Left renal cortex interstitium (tissue), 4 donors: ENCODE results near the gene C2CD4D. TPM values are rescaled to one million over a fixed set of nuclear protein-coding genes. Genes with fewer than 3 reads are reported as not detected.

ENCODE experiments used
- DNase-seq, 4 donors: peaks; one replicate each; pipeline ENCODE4 v3.0.0-alpha.2; 2013; ENCODE audit warnings: low read depth in 4 of 4, low spot score in 2 of 4, missing footprints in 1 of 4
- polyA plus RNA-seq, 4 donors: library from polyadenylated mRNA; unstranded; fragments of 120-200 nt; gene quantifications; one replicate each; pipeline ENCODE4 v1.2.1, GENCODE V29; 2013; ENCODE audit not compliant: insufficient read length in 4 of 4

The C2CD4D gene
- polyA plus RNA-seq, 4 donors: 0.20 to 0.46 (median 0.32) TPM

- peak in 1 of 4 donors; percentile 0 for DNase-seq
These were observed 48.5 kb downstream of the C2CD4D start for GRCh38 chr1:151790940-151791651.

GRCh38 chr1:151790071-151790939 is 49.3 kb downstream of the C2CD4D start, which contains the start of gene TDRKH:
Gene TDRKH (minus strand): TSS chr1:151790500. CDS start chr1:151783022, 7,478 bp downstream.
- DNase-seq: peak; percentile 85 to 93 (median 93)

Other genes starting within 250 kb of the C2CD4D start
- 10 to 100 TPM; 16.3 to 29.6 (median 23.0) TPM for gene SNX27, start 227.8 kb downstream of the C2CD4D start, polyA plus RNA-seq
- under 1 TPM; 0.20 to 0.77 (median 0.46) TPM for gene CELF3, start 123.0 kb downstream of the C2CD4D start, polyA plus RNA-seq
- under 1 TPM in 1 of 4 donors, not detected in 3; 0.38 TPM for gene RIIAD1, start 118.3 kb downstream of the C2CD4D start, polyA plus RNA-seq
- gene MRPL9, start 76.3 kb downstream of the C2CD4D start, polyA plus RNA-seq: 100 to 1,000 TPM; 105 to 116 (median 114) TPM
- 10 to 100 TPM in 1 of 4 donors, 1 to 10 TPM in 3; 7.9 to 11.7 (median 8.9) TPM for gene TDRKH, start 49.3 kb downstream of the C2CD4D start, polyA plus RNA-seq
- not detected for gene LINGO4, start 34.4 kb downstream of the C2CD4D start, polyA plus RNA-seq
- 1 to 10 TPM in 3 of 4 donors, under 1 TPM in 1; 0.95 to 1.6 (median 1.1) TPM for gene RORC, start 8.0 kb downstream of the C2CD4D start, polyA plus RNA-seq
- gene THEM5, start 13.9 kb upstream of the C2CD4D start, polyA plus RNA-seq: under 1 TPM; 0.41 to 0.82 (median 0.82) TPM
- 10 to 100 TPM; 18.1 to 44.6 (median 31.7) TPM for gene THEM4, start 69.7 kb upstream of the C2CD4D start, polyA plus RNA-seq
- gene S100A10, start 154.0 kb upstream of the C2CD4D start, polyA plus RNA-seq: 100 to 1,000 TPM; 194 to 269 (median 233) TPM
- gene S100A11, start 197.2 kb upstream of the C2CD4D start, polyA plus RNA-seq: 100 to 1,000 TPM; 215 to 317 (median 278) TPM
- not detected for gene TCHHL1, start 249.2 kb upstream of the C2CD4D start, polyA plus RNA-seq